Nephron progenitor cell (in vitro differentiated cells): ENCODE measurements around the gene BRINP3.

ENCODE experiments used
- DNase-seq: peaks from one replicate; pipeline ENCODE4 v3.0.0; 2021
- H3K27ac Mint-ChIP-seq: 2 replicates; pipeline ENCODE4 v1.8.0; 2021; ENCODE audit warnings: mild to moderate bottlenecking, moderate library complexity, mixed read lengths
- H3K27me3 Mint-ChIP-seq: 2 replicates; pipeline ENCODE4 v1.8.0; 2021; ENCODE audit warnings: mild to moderate bottlenecking, low read depth, mixed read lengths; ENCODE audit not compliant: poor library complexity
- H3K36me3 Mint-ChIP-seq: 2 replicates; pipeline ENCODE4 v1.8.0; 2021; ENCODE audit warnings: low read depth, mixed read lengths
- H3K4me1 Mint-ChIP-seq: 2 replicates; pipeline ENCODE4 v1.8.0; 2021; ENCODE audit warnings: mixed read lengths
- H3K4me3 Mint-ChIP-seq: 2 replicates; pipeline ENCODE4 v1.8.0; 2021; ENCODE audit warnings: mild to moderate bottlenecking, moderate library complexity, mixed read lengths
- H3K9me3 Mint-ChIP-seq: 2 replicates; pipeline ENCODE4 v1.8.0; 2021; ENCODE audit warnings: mild to moderate bottlenecking, moderate library complexity, mixed read lengths
- TF ChIP-seq, protein P1 (sequence below): fragments of 200-600 bp; sonication (generic); IDR thresholded peaks from 2 replicates; pipeline ENCODE4 v1.5.0; 2021; ENCODE audit warnings: antibody characterized with exemption

Gene BRINP3

DNA sequence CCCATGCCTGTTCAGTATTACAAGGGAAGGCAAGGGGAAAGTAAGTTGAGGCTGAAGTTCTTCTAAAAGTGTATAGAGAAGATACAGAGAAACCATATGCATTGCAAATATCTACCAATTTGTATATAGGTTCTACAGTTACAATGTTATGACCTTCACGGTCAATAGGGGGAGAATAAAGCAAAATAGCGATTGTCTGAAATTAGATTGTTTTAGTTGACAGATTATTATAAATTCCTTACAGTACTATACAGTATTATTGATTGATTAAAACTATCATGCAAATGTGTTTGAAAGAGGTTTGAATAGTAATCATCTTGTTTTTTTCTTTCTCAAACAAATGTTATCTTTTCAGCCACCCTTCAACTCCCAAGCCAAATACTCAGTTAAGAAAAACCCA is 13.7 kb upstream of the BRINP3 start:
- H3K9me3 Mint-ChIP-seq: no peaks in the 10 kb centered on the region
- TF ChIP-seq, protein P1, sequence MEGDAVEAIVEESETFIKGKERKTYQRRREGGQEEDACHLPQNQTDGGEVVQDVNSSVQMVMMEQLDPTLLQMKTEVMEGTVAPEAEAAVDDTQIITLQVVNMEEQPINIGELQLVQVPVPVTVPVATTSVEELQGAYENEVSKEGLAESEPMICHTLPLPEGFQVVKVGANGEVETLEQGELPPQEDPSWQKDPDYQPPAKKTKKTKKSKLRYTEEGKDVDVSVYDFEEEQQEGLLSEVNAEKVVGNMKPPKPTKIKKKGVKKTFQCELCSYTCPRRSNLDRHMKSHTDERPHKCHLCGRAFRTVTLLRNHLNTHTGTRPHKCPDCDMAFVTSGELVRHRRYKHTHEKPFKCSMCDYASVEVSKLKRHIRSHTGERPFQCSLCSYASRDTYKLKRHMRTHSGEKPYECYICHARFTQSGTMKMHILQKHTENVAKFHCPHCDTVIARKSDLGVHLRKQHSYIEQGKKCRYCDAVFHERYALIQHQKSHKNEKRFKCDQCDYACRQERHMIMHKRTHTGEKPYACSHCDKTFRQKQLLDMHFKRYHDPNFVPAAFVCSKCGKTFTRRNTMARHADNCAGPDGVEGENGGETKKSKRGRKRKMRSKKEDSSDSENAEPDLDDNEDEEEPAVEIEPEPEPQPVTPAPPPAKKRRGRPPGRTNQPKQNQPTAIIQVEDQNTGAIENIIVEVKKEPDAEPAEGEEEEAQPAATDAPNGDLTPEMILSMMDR: no peak
- H3K36me3 Mint-ChIP-seq: no peaks in the 10 kb centered on the region
- H3K27me3 Mint-ChIP-seq: peaks cover 3% of the 10 kb centered on the region
- no peak overlapping the region for H3K4me3 Mint-ChIP-seq
- H3K27ac Mint-ChIP-seq: no peak overlapping the region
- DNase-seq: no peak
- no peaks in the 10 kb centered on the region for H3K4me1 Mint-ChIP-seq

DNA sequence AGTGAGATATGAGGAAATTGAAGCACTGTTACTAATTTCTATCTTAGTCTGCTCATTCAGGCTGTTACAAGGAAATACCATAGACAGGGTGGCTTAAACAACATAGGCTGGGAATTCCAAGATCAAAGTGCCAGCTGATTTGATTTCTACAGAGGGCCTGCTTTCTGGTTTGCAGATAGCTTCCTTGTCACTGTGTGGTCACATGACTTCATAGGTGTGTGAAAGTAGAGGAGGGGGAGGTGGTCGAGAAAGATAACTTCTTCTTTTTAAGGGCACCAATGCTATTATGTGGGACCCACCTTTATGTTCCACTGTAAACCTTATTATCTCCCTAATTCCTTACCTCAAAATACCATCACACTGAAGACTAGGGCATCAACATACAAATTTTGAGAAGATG is 6.4 kb upstream of the BRINP3 start:
- TF ChIP-seq, protein P1: no peak
- H3K27me3 Mint-ChIP-seq: peaks cover 8% of the 10 kb centered on the region
- no peak overlapping the region for H3K27ac Mint-ChIP-seq
- H3K36me3 Mint-ChIP-seq: no peaks in the 10 kb centered on the region
- no peak for DNase-seq
- no peak overlapping the region for H3K4me3 Mint-ChIP-seq
- no peaks in the 10 kb centered on the region for H3K9me3 Mint-ChIP-seq
- peaks cover 11% of the 10 kb centered on the region for H3K4me1 Mint-ChIP-seq

DNA sequence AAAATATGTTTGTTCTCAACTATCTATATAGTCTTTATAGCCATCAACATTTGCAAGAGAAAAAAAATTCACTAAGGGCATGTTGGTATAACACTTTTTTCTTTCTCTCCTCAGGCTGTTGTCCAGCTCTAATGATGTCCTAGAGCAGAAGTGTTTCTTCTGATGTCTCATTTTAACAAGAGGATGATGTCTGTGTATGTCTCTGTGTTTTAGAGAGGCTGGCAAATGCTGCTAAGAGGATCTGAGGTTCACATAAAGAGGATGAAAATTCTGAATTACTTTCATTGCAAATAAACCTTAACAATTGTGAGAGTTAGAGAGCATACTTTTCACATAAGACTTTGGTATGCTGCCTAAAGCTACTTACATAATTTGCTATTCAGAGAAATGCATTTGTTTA is 2.6 kb upstream of the BRINP3 start:
- TF ChIP-seq, protein P1: no peak
- Mint-ChIP-seq H3K4me1 (peaks cover 41% of the 10 kb centered on the region), H3K27me3 (peaks cover 43% of the 10 kb centered on the region), H3K9me3 (no peaks in the 10 kb centered on the region), H3K27ac (no peak overlapping the region), H3K4me3 (no peak overlapping the region), H3K36me3 (no peaks in the 10 kb centered on the region)
- DNase-seq: no peak

DNA sequence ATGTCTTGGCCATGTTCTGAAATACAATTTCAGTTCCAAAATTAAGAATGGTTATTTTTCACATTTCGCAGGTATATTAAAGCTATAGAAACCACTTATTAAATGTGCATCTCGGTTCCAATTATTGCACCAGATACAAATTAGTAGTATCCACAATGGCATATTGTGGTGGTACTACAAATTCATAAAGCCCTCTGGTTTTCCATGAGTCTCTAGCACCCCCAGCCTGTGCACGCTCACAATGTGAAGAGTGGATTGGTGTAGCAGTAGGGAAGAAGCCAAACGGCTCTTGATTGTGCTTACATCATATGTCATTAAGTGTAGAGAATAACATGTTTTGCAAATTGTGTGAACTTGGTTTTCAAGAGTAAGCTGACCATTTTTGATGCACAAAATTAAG is 1.9 kb upstream of the BRINP3 start:
- peaks cover 51% of the 10 kb centered on the region for H3K27me3 Mint-ChIP-seq
- TF ChIP-seq, protein P1: no peak
- H3K4me1 Mint-ChIP-seq: peaks cover 48% of the 10 kb centered on the region
- no peak for DNase-seq
- no peaks in the 10 kb centered on the region for H3K9me3 Mint-ChIP-seq
- H3K36me3 Mint-ChIP-seq: no peaks in the 10 kb centered on the region
- no peak overlapping the region for H3K27ac Mint-ChIP-seq
- H3K4me3 Mint-ChIP-seq: peak overlapping the region; percentile 87

DNA sequence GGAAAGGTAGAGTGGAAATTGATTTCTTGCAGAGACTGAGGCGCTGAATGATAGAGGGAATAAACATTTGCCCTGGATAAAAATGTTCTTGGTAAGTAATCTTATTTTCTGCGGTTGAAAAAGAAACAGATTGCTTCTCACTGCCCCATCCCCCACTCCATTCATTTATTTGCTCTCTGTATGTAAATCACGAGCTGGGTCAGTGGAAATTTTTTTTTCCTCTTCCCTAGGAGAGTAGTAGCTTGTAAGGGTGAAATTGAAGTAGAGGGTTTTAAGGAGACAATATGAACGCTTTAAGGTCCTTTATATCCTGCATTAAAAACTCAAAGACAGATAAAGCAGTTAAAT is 1.4 kb upstream of the BRINP3 start:
- peaks cover 50% of the 10 kb centered on the region for H3K4me1 Mint-ChIP-seq
- no peak overlapping the region for H3K27ac Mint-ChIP-seq
- TF ChIP-seq, protein P1: no peak
- H3K4me3 Mint-ChIP-seq: peak overlapping the region; percentile 87
- DNase-seq: no peak
- peaks cover 55% of the 10 kb centered on the region for H3K27me3 Mint-ChIP-seq
- H3K9me3 Mint-ChIP-seq: no peaks in the 10 kb centered on the region
- H3K36me3 Mint-ChIP-seq: no peaks in the 10 kb centered on the region

DNA sequence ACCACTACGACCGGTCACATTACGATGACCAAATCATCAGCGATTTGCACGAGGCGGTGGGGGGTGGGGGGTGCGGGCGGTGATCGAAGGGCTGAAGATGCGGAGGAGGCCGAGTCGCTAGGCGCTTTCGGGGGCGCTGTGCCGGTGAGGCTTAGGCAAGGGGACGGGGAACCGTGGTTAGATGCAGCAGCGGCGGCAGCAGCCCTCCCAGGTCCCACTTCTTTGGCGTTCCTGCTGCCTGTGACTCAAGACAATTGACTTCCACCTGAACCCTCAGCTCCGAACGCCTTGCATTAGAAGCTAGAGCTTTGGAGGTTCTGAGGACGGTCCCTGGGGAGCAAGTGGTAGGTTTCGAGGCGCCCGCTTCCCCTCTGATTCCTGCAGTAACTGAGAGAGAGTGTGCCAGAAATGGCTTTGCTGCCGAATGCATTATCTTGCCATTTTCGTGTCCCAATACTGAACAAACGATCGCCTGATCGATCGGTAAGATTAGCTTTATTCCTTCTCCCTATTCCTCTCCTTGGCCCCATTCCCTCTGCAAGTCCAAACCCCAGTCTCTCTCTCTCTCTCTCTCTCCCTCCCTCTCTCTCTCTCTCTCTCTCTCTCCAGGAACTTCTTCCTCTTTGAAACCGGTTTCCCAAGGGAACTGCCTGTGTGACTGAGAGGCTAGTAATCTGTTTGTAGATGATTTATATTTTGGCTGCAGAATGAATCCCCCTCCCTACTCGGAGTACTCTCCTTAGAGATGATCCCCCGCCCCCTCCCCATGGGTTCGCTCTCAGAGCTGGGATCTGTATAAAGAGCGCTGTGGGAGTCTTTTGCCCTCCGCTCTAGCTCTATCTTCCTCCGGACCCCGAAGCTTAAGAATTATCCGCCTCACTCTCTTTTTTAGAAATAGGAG is 735 bp upstream of the BRINP3 start:
- peak; percentile 63 for DNase-seq
- TF ChIP-seq, protein P1: no peak
- Mint-ChIP-seq H3K27ac (no peak overlapping the region), H3K4me1 (peaks cover 50% of the 10 kb centered on the region), H3K36me3 (no peaks in the 10 kb centered on the region), H3K4me3 (peak overlapping the region; percentile 87), H3K27me3 (peaks cover 58% of the 10 kb centered on the region), H3K9me3 (no peaks in the 10 kb centered on the region)
